GM19324 (cell line): ENCODE results near the gene C1QTNF3.

Source experiments
- ATAC-seq: cut with Tn5 transposase; IDR thresholded peaks from one replicate; pipeline ENCODE4 v1.9.1; 2021; ENCODE audit warnings: mild to moderate bottlenecking, moderate library complexity; ENCODE audit not compliant: unreplicated experiment, low FRiP score

Gene C1QTNF3

DNA sequence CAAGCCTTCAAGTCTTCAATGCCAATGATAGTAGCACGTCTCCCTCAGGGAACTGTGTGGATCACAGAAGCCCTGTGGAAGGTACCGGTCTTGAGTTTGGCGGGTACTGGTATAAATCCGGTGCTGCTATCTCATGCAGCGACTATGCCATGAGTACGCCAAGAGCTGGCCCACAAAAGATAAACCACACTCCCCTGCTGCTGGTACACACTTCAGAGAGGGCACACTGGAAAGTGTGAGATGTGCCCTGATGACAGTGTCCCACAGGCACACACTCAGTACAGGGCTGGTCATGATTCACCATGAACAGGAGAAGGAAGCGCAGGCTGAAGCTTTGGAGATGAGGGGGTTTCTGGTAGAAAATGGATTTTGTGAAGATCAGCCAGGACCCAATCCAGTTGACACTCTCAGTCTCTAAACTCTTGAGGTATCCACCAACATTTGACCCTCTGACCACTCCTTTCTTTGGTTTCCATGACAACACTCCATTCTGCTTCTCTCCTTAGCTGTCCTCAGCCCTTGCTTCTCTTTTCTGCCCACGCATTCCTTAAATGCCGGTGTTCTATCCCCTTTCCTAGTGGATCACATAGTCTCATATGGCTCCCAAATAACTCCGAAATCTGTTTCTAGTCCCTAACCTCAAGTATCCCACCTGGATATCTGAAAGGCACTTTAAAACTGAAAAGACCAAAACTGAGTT lies 40.2 kb downstream of the C1QTNF3 start:
- no peak for ATAC-seq

DNA sequence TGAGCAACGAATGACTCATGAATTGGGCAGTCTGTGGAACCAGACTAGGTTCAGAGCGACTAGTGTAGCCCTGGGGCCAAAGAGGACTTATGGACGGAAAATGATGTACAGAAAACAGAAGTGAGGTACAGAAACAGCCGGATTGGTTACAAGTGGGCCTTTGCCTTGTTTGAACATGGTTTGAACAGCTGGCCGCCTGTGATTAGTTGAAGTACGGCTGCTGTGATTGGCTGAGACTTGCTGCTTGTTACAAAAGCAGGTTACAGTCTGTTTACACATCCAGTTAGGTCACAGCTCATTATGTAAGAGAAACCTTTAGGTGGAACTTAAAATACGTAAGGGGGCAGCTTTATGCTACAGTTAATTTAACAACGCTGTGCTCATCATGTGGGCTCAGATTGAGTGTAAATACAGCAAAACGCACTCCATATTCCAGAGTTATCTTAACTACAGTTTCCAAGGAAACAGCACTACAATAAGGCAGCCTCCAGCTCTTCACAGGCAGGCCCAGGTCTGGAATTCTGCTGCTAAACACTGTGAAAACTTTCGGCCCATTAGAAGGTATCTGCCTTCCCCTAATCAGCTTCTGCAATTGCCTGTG lies 41.7 kb downstream of the C1QTNF3 start:
- ATAC-seq, result no peak

DNA sequence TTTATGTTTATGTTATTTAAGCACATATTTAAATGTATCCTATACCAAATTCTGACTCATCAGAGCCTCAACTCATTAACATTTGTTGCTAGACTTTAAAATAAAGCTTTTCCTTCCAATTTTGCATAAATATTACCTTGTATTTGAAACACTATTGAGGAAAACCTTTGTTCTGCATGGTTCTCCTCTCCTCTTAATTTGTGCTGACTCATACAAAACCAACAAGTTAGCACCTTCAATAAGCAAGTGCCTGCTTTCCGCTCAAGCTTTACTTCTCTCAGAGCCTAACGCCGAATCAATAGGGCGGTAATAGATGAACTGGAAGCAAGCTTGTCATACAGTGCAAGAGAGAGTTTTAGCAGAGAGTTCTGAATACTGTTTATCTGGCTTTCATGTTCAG lies 43.0 kb downstream of the C1QTNF3 start:
- ATAC-seq, result no peak

DNA sequence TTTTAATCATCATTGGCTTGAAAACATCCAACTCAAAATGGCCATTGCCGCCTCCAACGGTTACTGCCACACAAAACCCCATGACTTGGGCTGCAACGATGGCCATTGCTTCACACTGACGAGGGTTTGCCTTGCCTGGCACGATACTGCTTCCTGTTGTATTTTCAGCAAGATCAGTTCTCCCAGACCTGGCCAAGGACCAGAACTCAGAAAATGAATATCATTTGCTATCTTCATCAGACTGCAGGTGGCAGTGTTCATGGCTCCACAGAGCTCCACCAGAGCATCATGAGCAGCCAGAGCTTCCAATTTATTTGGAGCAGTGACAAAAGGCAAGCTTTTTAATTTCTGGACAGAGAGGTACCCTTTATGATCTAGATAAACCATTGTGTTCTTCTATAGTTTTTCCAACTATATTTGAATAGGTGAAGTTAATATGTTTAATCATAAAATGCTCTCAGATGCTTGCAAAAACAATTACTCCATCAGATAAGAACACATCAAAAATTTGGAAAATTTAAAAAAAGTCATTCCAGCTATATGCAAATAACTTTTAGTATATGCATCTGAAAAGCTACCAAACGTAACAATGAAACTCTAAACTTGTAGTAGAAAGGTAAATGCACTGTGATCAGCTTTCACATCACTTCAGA lies 45.6 kb downstream of the C1QTNF3 start:
- ATAC-seq, result peak; percentile 72

GRCh38 chr5:33995865-33996264 lies 47.1 kb downstream of the C1QTNF3 start:
- no peak for ATAC-seq

DNA sequence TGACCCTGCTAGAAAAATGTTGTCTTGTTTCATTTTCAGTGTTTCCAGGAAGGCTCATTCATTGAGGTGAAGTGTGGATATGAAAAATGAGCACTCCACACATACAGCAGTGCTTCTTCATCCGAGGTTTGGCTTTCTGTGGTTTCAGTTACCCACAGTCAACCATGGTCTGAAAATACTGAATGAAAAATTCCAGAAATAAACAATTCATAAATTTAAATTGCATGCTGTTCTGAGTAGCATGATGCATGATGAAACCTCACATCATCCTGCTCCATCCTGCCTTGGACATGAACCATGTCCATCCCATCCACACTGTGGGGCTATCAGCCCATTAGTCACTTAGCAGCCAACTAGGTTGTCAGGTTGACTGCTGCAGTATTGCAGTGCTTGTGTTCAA lies 48.2 kb downstream of the C1QTNF3 start:
- no peak for ATAC-seq

GRCh38 chr5:33992864-33993263 lies 50.1 kb downstream of the C1QTNF3 start:
- no peak for ATAC-seq

- ATAC-seq, result no peak
Measured at GRCh38 chr5:33985447-33985846, 57.6 kb downstream of the C1QTNF3 start.

DNA sequence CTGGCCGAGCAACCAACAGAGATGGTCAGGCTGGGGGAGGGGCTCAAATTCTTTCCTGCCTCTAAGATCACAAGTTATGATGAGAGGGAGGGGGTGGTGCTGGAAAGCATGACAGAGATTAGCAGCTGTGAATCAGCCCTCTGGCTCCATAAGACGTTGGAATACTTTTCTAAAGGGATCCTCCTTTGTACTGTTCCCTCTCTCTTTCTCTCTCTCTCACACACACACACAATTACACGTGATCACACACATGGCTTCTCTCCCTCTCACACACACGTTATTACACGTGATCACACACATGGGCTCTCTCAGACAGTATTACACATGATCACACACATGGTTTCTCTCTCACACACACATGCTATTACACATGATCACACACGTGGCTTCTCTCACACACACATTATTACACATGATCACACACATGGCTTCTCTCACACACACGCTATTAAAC lies 58.3 kb downstream of the C1QTNF3 start, which contains the start of gene SLC45A2:
SLC45A2 (minus strand) TSS at position 23 of the 454 bp plus-strand sequence. CDS start 110 bp downstream, outside the sequence.
- ATAC-seq, result no peak

DNA sequence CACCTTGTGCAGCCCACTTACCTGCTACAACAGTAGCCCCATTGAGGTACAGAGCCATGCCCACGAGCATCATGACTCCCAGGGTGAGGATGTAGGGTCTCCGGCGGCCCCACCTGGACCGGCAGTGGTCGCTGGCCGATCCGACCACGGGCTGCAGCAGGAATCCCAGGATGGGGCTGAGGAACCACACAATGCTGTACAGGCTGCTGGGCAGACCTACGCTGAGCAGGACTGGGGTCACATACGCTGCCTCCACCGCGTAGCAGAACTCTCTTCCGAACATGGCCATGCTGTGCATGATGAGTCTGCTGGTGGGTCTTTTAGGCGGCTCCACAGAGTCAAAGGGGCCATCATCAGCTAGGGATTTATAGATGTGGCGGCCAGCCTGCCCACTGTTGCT lies 58.8 kb downstream of the C1QTNF3 start:
- no peak for ATAC-seq

DNA sequence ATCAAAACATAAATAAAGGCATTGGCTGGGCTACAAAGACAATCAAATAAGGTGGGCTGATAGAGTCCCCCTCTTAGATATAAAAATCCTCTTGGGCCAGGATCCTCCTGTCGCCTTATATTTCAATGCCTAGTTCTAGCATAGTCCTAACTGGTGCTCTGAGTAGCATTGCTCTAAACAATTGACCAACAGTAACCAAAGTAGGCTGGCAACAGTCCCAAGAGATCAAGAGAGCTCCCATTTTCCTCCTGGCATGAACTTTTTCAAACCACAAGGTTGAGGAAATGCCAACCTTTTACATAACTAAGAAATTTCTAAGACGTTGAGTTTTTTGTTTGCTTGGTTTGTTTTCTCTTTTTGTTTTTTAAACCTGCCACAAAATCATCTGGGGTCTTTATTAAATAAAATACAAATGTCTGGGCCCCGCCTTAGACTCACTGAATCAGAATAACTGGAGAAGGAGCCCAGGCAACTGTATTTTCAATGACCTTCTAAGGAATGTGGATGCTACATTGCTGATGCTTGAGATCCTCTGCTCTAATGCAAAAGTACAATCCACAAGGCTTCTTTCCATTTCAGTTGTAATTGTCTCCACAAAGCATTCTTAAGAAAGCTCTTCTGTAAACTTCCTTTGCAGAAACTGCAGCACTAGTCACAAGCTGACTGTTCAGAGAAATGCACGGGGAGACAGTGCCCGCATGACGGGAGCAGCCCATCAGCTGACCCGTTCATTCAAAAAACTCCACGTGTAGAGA lies 61.4 kb downstream of the C1QTNF3 start:
- ATAC-seq, result no peak

DNA sequence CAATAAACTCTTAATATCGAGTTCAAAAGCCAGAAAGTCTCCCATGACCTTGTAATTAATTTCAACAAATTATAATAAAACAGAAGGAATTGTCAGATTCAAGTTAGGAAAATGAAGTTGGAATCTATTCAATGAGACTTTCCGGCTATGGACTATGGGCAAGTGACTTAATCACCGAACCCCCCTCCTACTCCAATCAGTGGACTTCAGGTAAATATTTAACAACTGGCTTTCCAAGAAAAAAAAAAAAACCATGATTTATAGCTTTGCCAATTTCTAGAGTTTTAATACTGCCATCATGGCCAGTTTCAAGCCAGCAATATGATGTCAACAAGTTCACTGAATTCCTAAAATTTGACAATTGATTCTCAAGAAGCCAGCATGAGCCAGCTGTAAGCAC lies 63.0 kb downstream of the C1QTNF3 start:
- ATAC-seq, result no peak

- ATAC-seq, result no peak
Measured at GRCh38 chr5:33978306-33978705, 64.7 kb downstream of the C1QTNF3 start.

DNA sequence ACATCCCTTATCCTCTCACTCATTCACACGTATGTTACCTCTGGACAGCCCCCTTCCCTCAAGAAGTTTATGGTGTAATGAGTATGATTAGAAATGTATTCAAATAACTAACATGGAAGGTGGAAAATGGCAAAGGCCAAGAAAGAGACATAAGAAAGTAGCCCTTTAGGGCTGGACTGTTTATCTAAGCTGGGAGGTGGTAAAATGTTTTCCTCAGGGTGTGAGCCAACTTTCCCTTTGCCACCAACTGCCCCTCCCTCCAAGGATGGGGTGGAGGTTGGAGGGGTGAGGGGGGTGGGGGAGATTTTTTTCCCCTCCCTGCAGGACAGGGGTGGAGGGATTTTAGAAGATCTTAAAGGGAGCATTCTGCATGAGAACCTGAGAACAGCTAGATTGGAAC lies 66.7 kb downstream of the C1QTNF3 start:
- no peak for ATAC-seq

DNA sequence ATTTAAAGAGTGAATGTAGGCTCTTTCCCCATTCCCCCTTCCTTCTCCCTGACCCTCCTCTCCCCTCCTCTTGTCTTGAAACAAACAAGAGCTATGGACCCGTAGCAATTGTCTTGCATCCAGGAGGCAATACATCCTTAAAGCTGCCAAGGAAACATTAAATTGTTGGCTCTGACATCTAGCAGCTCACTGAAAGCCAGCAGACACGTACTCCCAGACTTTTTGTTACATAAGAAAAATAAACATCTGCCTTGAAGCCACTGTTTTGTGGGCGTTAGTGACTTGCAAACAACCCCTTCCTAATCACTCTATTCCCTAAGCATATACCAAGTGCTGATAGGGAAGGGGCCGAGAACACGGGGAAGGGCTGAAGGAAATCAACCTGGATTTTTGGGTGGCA lies 67.2 kb downstream of the C1QTNF3 start:
- no peak for ATAC-seq

- ATAC-seq, result no peak
Measured at GRCh38 chr5:33973271-33973670, 69.7 kb downstream of the C1QTNF3 start.

GRCh38 chr5:33969572-33970452 lies 73.2 kb downstream of the C1QTNF3 start:
- ATAC-seq, result peak; percentile 61

GRCh38 chr5:33968211-33969005 lies 74.6 kb downstream of the C1QTNF3 start:
- ATAC-seq, result no peak
